ENCODE measurements around the gene PEX26. TPM values are rescaled to one million over a fixed set of nuclear protein-coding genes. Genes with fewer than 3 reads are reported as not detected.

Gene PEX26
- polyA plus RNA-seq, 1 donor from 2014 or later = 30.2 TPM

DNA sequence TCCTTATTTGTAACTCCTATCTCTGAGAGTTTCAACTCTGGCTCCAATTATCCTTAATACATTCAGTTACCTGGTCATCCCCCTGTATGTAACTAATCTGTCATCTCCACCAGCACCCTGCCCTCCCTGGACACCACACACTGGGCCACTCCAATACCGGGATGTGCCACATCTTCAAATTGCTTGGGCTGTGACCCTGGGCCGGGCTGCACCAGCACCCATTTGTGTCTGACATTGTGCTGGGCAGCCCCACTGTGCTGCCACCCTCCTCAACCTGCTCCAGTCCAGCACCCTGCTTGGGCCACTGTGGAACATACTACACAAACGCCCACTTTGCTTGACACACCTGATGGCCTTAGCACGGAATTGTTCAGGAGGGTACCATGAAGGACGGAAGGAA, 70.0 kb downstream of the PEX26 start:
- no peaks in the 10 kb centered on the region for H4K20me1 ChIP-seq (ENCODE audit: insufficient read depth)
- no peak overlapping the region for H3K27ac ChIP-seq (ENCODE audit: low read length)
- H3K4me3 ChIP-seq (ENCODE audit: low read length) = no peak overlapping the region
- H3K36me3 ChIP-seq (ENCODE audit: insufficient read depth, low read length) = no peaks in the 10 kb centered on the region
- no peak overlapping the region for H3K9ac ChIP-seq (ENCODE audit: low read length)
- no peak overlapping the region for H2AFZ ChIP-seq (ENCODE audit: low read depth, low read length)
- H3K9me3 ChIP-seq (ENCODE audit: low read length) = no peaks in the 10 kb centered on the region
- no peaks in the 10 kb centered on the region for H3K9me2 ChIP-seq (ENCODE audit: insufficient read depth, low read length)
- no peak overlapping the region for H3K4me2 ChIP-seq (ENCODE audit: low read length)
- no peaks in the 10 kb centered on the region for H3F3A ChIP-seq (ENCODE audit: insufficient read depth, low read length, poor library complexity, severe bottlenecking)
- H3K79me2 ChIP-seq (replicated peaks; ENCODE audit: insufficient read depth, low read length) = no peaks in the 10 kb centered on the region
- no peak for TF ChIP-seq RAD21 (conservative IDR thresholded peaks at IDR 0.05)
- TF ChIP-seq POLR2AphosphoS5 (IDR thresholded peaks at IDR 0.05) = no peak
- TF ChIP-seq SMC3 (conservative IDR thresholded peaks at IDR 0.05; ENCODE audit: poor library complexity) = no peak
- TF ChIP-seq TAF1 (IDR thresholded peaks at IDR 0.05; ENCODE audit: low read depth) = no peak
- TF ChIP-seq MXI1 (conservative IDR thresholded peaks at IDR 0.05; ENCODE audit: poor library complexity, severe bottlenecking) = no peak
- TF ChIP-seq, protein P1, sequence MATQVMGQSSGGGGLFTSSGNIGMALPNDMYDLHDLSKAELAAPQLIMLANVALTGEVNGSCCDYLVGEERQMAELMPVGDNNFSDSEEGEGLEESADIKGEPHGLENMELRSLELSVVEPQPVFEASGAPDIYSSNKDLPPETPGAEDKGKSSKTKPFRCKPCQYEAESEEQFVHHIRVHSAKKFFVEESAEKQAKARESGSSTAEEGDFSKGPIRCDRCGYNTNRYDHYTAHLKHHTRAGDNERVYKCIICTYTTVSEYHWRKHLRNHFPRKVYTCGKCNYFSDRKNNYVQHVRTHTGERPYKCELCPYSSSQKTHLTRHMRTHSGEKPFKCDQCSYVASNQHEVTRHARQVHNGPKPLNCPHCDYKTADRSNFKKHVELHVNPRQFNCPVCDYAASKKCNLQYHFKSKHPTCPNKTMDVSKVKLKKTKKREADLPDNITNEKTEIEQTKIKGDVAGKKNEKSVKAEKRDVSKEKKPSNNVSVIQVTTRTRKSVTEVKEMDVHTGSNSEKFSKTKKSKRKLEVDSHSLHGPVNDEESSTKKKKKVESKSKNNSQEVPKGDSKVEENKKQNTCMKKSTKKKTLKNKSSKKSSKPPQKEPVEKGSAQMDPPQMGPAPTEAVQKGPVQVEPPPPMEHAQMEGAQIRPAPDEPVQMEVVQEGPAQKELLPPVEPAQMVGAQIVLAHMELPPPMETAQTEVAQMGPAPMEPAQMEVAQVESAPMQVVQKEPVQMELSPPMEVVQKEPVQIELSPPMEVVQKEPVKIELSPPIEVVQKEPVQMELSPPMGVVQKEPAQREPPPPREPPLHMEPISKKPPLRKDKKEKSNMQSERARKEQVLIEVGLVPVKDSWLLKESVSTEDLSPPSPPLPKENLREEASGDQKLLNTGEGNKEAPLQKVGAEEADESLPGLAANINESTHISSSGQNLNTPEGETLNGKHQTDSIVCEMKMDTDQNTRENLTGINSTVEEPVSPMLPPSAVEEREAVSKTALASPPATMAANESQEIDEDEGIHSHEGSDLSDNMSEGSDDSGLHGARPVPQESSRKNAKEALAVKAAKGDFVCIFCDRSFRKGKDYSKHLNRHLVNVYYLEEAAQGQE (IDR thresholded peaks at IDR 0.05; ENCODE audit: borderline replicate concordance) = no peak
- TF ChIP-seq EP300 (conservative IDR thresholded peaks at IDR 0.05; ENCODE audit: poor library complexity, severe bottlenecking) = no peak
- TF ChIP-seq EZH2 (IDR thresholded peaks at IDR 0.05; ENCODE audit: borderline replicate concordance, insufficient read depth, low read length, poor library complexity, severe bottlenecking) = no peak
- TF ChIP-seq, protein P2, sequence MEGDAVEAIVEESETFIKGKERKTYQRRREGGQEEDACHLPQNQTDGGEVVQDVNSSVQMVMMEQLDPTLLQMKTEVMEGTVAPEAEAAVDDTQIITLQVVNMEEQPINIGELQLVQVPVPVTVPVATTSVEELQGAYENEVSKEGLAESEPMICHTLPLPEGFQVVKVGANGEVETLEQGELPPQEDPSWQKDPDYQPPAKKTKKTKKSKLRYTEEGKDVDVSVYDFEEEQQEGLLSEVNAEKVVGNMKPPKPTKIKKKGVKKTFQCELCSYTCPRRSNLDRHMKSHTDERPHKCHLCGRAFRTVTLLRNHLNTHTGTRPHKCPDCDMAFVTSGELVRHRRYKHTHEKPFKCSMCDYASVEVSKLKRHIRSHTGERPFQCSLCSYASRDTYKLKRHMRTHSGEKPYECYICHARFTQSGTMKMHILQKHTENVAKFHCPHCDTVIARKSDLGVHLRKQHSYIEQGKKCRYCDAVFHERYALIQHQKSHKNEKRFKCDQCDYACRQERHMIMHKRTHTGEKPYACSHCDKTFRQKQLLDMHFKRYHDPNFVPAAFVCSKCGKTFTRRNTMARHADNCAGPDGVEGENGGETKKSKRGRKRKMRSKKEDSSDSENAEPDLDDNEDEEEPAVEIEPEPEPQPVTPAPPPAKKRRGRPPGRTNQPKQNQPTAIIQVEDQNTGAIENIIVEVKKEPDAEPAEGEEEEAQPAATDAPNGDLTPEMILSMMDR (IDR thresholded peaks at IDR 0.05; ENCODE audit: poor library complexity, severe bottlenecking) = no peak
- H3K27me3 ChIP-seq (ENCODE audit: insufficient read depth, low read depth, low read length) = peaks cover 7% of the 10 kb centered on the region

DNA sequence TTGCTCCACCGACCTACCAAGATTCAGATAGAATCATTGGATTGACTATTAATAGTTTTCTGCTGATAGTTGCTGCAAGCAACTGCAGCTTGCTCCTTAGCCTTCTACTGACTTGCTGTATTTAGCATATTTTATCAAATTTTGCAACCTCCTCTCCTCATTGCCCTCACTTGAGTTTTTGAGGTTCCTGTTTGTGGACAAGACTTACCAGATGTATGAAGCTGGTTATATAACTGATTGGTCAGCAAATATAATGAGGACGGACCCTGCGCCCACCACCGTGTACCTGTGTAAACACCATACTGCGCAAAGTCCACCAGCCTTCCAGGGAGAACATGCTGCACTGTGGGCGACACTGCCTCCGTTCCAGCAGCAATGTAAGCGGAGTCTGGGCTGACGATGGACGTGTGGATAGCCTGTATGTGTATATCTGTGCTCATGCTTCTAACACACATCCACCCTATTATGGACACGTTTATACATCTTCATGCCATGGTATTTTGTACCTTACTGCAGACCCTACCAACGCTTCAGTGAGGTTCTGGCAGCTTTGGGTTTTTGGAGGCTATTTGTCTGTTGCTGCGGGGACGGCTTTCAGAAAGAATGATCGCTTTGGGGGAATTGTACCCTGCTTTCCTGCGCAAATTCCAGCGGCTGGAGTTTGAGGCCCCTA, 70.6 kb downstream of the PEX26 start:
- no peaks in the 10 kb centered on the region for H4K20me1 ChIP-seq (ENCODE audit: insufficient read depth)
- H3K9me3 ChIP-seq (ENCODE audit: low read length) = no peaks in the 10 kb centered on the region
- no peaks in the 10 kb centered on the region for H3K36me3 ChIP-seq (ENCODE audit: insufficient read depth, low read length)
- no peaks in the 10 kb centered on the region for H3K79me2 ChIP-seq (replicated peaks; ENCODE audit: insufficient read depth, low read length)
- no peak overlapping the region for H2AFZ ChIP-seq (ENCODE audit: low read depth, low read length)
- H3K27me3 ChIP-seq (ENCODE audit: insufficient read depth, low read depth, low read length) = peaks cover 7% of the 10 kb centered on the region
- TF ChIP-seq, protein P1 (IDR thresholded peaks at IDR 0.05; ENCODE audit: borderline replicate concordance) = no peak
- TF ChIP-seq EP300 (conservative IDR thresholded peaks at IDR 0.05; ENCODE audit: poor library complexity, severe bottlenecking) (no peak), POLR2AphosphoS5 (IDR thresholded peaks at IDR 0.05) (no peak), EZH2 (IDR thresholded peaks at IDR 0.05; ENCODE audit: borderline replicate concordance, insufficient read depth, low read length, poor library complexity, severe bottlenecking) (no peak), RAD21 (conservative IDR thresholded peaks at IDR 0.05) (no peak), SMC3 (conservative IDR thresholded peaks at IDR 0.05; ENCODE audit: poor library complexity) (no peak), MXI1 (conservative IDR thresholded peaks at IDR 0.05; ENCODE audit: poor library complexity, severe bottlenecking) (no peak), TAF1 (IDR thresholded peaks at IDR 0.05; ENCODE audit: low read depth) (no peak)
- TF ChIP-seq, protein P2 (IDR thresholded peaks at IDR 0.05; ENCODE audit: poor library complexity, severe bottlenecking) = no peak
- H3F3A ChIP-seq (ENCODE audit: insufficient read depth, low read length, poor library complexity, severe bottlenecking) = no peaks in the 10 kb centered on the region
- no peak overlapping the region for H3K9ac ChIP-seq (ENCODE audit: low read length)
- H3K4me2 ChIP-seq (ENCODE audit: low read length) = no peak overlapping the region
- no peak overlapping the region for H3K4me3 ChIP-seq (ENCODE audit: low read length)
- no peak overlapping the region for H3K27ac ChIP-seq (ENCODE audit: low read length)
- no peaks in the 10 kb centered on the region for H3K9me2 ChIP-seq (ENCODE audit: insufficient read depth, low read length)

Data from neural cell (in vitro differentiated cells).